Stimulated activated CD4-positive, alpha-beta T cell treated with anti-CD3 and anti-CD28 coated beads, Interleukin-15, amount 100 ng/mL, for 1 hour (primary cell): ENCODE measurements around the gene OAS3.
A peak's percentile ranks its signal among the peaks of the same experiment; 100 is the strongest.
"Not testable (repeated sequence)": the region's sequence is repeated elsewhere in the genome, so short reads cannot be mapped to it uniquely, and the experiment has no call there.

Experiments
- DNase-seq, 2 donors: peaks; one replicate each; pipeline ENCODE4 v3.0.0-alpha.2; 2020; ENCODE audit warnings: low read depth in 1 of 2, low spot score in 1 of 2

Gene OAS3

DNA sequence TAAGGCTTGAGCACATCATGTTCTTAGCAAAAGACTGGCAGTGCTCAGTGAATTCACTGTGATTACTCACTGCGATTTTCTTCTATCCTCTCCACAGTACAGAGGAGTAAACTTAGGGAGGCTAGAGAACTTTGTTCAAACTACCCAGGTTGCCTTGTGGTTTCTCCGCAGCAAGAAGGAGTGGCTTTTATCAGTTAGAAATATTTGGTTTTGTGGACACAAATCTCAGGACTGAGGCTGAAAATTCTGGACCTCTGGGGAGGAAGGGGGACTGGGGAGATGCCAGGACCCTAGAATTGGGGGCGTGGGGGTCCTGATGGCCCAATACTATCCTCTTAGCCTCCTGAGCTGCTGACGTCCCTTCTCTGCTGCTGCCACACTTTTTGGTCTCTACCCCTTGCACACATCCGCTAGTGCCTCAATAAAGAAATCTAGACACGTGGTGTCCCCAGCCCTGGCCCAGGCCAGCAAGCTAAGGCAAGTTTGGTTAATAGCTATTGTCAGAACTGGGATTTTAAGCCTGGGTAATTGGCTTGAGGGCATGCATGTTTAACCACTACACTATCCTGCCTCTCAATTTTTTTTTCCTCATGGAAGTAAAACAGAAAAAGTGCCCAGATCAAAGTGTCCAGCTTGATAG lies 40.9 kb downstream of the OAS3 start:
- no peak for DNase-seq

DNA sequence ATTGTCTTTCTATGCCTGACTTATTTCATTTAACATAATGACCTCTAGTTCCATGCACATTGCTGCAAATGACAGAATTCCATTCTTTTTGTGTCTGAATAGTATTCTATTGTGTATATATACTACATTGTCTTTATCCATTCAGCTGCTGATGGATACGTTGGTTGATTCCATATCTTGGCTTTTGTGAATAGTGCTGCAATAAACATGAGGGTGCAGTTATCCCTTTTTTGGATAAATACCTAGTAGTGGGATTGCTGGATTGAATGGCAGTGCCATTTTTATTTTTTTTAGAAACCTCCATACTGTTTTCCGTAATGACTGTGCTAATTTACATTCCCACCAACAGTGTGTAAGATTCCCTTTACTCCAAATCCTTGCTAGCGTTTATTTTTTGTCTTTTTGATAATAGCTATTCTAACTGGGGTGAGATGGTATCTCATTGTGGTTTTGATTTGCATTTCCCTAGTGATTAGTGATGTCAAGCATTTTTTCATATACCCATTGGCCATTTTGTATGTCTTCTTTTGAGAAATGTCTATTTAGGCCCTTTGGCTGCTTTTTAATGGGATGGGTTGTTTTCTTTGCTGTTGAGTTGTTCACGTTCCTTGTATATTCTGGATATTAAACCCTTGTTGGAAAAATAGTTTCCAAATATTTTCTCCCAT lies 42.4 kb downstream of the OAS3 start:
- no peak for DNase-seq

DNA sequence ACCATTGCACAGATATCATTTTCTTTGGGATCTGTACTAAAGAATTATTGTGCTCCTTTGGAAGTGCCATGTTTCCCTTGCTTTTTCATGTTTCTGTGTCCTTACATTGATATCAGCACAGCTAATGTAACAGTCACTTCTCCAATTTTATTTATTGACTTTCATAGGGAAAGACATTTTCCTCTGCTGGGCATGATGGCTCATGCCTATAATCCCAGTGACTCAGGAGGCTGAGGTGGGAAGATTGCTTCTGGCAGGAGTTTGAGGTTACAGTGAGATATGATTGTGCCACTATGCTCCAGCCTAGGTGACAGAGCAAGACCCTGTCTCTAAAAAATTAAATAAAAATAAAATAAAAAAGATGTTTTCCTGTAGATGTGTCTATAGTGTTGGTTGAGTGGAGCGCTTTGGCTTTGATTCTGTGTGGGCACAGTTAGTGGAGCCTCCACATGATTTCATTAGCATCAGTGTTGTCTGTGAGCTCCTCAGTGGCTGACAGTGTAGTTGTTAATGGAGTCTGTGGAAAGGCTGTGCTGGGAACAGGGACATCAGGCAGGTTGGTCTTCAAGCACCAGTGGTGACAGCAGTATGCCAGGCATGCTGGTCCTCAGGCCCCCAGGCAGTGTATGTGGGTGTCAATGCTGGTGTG lies 47.5 kb downstream of the OAS3 start:
- DNase-seq = no peak

- no peak for DNase-seq
Observed at GRCh38 chr12:112986291-112986800, 48.1 kb downstream of the OAS3 start.

- DNase-seq = no peak
Observed at GRCh38 chr12:112987561-112987960, 49.3 kb downstream of the OAS3 start.

DNA sequence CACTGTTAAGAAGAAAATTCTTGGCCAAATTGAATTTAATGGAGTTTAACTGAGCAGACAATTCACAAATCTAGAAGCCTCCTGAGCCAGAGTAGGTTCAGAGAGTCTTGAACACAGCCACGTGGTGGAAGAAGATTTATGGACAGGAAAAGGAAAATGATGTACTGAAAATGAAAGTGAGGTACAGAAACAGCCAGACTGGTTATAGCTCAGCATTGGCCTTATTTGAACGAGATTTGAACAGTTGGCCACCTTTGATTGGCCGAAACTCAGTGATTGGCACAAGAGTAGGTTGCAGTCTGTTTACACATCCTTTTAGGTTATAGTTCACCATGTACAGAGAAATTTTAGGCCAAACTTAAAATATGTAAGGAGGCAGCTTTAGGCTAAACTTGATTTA lies 50.0 kb downstream of the OAS3 start:
- DNase-seq = no peak

DNA sequence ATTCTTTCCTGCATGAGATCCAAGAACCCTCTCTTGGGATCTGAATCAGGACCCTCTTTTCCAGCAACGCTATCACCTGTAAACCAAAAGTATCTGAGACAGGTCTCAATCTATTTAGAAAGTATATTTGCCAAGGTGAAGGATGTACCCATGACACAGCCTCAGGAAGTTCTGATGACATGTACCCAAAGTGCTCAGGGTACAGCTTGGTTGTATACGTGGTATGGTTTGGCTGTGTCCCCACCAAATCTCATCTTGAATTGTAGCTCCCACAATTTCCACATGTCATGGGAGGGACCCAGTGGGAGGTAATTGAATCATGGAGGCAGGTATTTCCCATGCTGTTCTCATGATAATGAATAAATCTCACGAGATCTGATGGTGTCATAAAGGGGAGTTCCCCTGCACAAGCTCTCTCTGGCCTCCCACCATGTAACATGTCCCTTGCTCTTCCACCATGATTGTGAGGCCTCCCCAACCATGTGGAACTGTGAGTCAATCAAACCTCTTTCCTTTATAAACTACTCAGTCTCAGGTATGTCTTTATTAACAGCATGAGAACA lies 50.6 kb downstream of the OAS3 start:
- not testable (repeated sequence) for DNase-seq

- DNase-seq = no peak
Observed at GRCh38 chr12:112989806-112990205, 51.5 kb downstream of the OAS3 start.

GRCh38 chr12:112992541-112993398 lies 54.5 kb downstream of the OAS3 start:
- DNase-seq = peak; percentile 27 to 31

- DNase-seq = no peak
Observed at GRCh38 chr12:112995008-112995407, 56.7 kb downstream of the OAS3 start.

- DNase-seq = no peak
Observed at GRCh38 chr12:112996501-112996900, 58.2 kb downstream of the OAS3 start.

DNA sequence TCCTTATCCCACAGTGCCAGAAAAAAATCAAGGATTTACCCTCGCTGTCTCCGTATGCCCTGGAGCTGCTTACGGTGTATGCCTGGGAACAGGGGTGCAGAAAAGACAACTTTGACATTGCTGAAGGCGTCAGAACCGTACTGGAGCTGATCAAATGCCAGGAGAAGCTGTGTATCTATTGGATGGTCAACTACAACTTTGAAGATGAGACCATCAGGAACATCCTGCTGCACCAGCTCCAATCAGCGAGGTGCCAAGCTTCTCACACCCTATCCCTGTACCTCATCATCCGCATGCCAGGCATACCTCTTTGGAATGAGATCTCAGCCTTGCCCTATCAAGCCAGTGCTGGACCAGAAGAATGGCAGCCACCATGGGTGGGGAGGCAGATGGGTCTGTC lies 59.2 kb downstream of the OAS3 start:
- DNase-seq = no peak

DNA sequence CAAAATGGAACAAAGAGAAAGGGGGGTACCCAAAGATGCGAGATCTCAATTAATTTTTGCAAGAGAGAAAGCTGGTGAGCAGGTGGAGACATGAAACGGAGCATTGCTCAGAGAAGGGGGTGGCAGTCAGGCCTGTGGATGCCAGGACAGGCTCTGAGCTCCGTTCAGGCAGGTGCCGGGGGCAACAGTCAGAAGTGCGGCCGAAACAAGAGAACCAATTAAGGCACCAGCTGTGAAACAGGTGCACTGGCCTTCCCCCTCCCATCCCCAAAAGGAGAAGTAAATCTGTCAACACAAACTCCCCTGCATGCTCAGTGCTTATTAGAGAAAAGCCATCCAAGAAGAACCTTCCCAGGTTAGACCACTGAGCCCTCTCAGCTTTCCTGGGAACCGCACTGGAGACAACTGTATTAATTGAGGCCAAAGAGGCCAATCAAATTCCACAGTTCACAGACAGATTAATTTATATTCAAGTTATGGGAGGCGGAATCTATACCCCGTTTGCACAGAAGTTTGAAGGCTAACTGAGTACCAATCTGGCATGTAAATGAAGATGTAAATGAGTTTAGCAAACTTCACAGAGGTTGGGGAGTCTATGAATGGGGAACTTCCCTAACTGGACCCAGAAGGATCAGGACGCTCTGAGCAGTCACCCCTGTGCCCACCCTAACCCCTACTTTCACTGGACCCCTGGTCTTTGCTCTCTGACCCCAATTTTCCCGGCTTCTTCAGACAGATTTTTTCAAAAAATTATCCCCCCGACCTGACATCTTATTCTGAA lies 60.9 kb downstream of the OAS3 start:
- no peak for DNase-seq

- no peak for DNase-seq
Observed at GRCh38 chr12:113000433-113000832, 62.2 kb downstream of the OAS3 start.

- no peak for DNase-seq
Observed at GRCh38 chr12:113002155-113002554, 63.9 kb downstream of the OAS3 start.

DNA sequence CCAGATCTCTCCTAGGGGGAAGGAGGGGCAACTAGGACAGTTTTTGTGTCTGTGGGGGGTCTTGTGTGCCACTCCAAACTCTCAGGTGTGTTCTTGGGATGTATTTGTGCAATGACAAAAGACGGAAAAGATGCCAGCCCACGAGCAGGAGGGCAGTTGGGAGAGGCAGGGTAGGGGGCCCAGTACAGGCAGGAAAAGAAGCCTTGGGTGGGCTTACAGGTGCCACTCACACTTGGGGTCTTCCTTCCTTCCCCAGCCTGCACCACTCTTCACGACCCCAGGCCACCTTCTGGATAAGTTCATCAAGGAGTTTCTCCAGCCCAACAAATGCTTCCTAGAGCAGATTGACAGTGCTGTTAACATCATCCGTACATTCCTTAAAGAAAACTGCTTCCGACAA lies 64.4 kb downstream of the OAS3 start:
- no peak for DNase-seq

- DNase-seq = no peak
Observed at GRCh38 chr12:113003636-113004035, 65.4 kb downstream of the OAS3 start.

DNA sequence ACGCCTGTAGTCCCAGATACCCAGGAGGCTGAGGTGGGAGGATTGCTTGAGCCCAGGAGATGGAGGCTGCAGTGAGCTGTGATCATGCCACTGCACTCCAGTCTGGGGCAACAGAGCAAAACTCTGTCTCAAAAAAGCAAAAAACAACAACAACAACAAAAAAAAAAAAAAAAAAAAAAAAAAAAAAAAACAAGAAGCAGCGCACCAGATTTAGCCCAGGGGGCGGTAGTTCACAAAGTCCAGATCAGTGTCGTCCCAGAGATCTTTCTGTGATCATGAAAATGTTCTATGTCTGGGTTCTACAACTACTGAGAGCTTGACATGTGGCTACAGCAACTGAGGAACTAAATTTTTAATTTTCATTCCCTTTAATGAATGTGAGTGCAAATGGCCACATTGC lies 67.5 kb downstream of the OAS3 start:
- DNase-seq = no peak

DNA sequence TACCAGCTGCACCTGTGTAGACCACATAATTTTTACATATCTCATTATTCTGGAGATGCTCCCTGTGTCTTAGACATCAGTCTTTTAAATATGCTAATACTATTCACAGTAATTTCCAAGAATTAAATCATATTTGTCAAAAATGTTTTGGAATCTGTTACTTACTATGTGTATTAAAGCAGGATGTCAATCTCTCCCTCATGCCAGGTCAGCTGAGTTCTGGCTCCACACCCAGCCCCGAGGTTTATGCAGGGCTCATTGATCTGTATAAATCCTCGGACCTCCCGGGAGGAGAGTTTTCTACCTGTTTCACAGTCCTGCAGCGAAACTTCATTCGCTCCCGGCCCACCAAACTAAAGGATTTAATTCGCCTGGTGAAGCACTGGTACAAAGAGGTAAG lies 67.9 kb downstream of the OAS3 start:
- DNase-seq = no peak

DNA sequence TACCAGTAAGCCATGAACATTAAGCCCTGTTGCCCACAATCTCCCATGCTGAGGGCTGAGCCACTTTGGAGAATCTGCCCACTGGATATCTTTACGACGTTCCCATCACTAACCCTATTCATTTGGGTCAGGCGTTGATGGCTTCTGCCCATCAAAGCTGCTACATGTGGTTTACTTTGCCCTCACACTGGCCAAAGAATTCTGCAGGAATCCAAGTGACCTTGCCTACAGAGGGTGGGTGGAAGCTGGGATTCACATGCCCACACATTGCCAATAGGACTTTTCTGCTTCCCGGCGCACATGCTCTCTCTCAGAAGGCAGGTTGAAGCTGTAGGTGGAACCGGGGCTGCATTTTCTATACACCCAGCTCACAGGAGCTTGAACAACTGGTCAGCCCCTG lies 68.4 kb downstream of the OAS3 start:
- DNase-seq = no peak
